HEK293 (cell line): ENCODE data around the gene AKT1.

ENCODE experiments used
- IKZF3 ChIP-seq: fragments of 450-650 bp; IDR thresholded peaks from 2 replicates; pipeline ENCODE4 v1.5.0; 2018; ENCODE audit warnings: missing biosample characterization, mild to moderate bottlenecking, missing genetic modification characterization, moderate library complexity
- ZNF239 ChIP-seq: fragments of 450-650 bp; formaldehyde crosslinking; IDR thresholded peaks from 2 replicates; pipeline ENCODE4 v1.5.1; 2016; ENCODE audit warnings: missing biosample characterization, missing genetic modification characterization
- TF ChIP-seq, protein P1 (sequence below): fragments of 450-650 bp; formaldehyde crosslinking; IDR thresholded peaks from 2 replicates; pipeline ENCODE4 v1.5.1; 2016; ENCODE audit warnings: missing biosample characterization, missing genetic modification characterization

DNA sequence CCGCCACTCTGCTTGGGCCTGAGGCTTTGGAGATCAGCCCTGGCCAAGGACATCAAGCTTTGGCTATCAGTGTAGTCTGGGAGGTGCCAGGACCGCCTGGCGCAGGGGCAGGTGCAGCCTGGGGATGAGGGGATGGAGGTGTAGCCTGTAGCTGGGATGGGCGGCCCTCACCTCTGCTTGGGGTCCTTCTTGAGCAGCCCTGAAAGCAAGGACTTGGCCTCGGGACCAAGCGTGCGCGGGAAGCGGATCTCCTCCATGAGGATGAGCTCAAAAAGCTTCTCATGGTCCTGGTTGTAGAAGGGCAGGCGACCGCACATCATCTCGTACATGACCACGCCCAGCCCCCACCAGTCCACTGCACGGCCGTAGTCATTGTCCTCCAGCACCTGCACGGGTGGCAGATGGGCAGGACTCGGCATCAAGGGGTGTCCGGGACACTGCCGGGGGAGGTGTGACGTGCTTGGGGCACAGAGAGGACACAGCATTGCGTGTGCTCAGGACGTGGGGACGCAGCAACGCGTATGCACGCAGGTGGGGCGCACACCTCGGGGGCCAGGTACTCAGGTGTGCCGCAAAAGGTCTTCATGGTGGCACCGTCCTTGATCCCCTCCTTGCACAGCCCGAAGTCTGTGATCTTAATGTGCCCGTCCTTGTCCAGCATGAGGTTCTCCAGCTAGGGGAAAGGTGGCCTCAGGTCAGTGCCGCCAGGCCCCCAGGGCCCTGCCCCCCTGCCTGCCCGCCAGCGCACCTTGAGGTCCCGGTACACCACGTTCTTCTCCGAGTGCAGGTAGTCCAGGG, 22.6 kb downstream of the AKT1 start:
- TF ChIP-seq, protein P1, sequence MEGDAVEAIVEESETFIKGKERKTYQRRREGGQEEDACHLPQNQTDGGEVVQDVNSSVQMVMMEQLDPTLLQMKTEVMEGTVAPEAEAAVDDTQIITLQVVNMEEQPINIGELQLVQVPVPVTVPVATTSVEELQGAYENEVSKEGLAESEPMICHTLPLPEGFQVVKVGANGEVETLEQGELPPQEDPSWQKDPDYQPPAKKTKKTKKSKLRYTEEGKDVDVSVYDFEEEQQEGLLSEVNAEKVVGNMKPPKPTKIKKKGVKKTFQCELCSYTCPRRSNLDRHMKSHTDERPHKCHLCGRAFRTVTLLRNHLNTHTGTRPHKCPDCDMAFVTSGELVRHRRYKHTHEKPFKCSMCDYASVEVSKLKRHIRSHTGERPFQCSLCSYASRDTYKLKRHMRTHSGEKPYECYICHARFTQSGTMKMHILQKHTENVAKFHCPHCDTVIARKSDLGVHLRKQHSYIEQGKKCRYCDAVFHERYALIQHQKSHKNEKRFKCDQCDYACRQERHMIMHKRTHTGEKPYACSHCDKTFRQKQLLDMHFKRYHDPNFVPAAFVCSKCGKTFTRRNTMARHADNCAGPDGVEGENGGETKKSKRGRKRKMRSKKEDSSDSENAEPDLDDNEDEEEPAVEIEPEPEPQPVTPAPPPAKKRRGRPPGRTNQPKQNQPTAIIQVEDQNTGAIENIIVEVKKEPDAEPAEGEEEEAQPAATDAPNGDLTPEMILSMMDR (tag by site-specific recombination), result no peak
- TF ChIP-seq IKZF3 (no peak), ZNF239 (tag by site-specific recombination) (no peak)
